ENCODE measurements around the gene CD79A.

DNA sequence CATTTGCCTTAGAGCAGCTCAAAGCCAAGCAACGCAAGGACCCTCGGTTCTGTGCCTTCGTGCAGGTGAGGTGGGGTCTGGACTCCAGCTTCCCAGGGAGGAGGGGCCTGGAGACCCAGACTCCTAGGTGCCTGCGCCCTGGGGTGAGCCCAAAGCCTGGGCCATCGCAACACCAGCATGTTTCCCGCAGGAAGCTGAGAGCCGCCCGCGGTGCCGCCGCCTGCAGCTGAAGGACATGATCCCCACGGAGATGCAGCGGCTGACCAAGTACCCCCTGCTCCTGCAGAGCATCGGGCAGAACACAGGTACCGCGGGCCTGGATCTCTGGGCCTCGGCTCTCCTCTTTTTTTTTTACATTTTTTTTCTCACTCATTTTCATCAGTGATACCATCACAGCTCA, 25.5 kb downstream of the CD79A start:
- TF ChIP-seq CTCF (conservative IDR thresholded peaks at IDR 0.05 in 1 of 2, IDR thresholded peaks at IDR 0.05 in 1 of 2; ENCODE audit: extremely low read depth in 1 of 2, insufficient read depth in 1 of 2, low read depth in 1 of 2, low read length in 2 of 2) (no peak), EZH2 (IDR thresholded peaks at IDR 0.05; ENCODE audit: borderline replicate concordance, low read length) (no peak)
